Nephron (organoid): ENCODE results near the gene HES2.

ENCODE experiments used
- H3K27ac Mint-ChIP-seq, 3 experiments: 2 replicates each; pipeline ENCODE4 v1.8.0; 2020; ENCODE audit warnings: mixed read lengths in 3 of 3, mild to moderate bottlenecking in 2 of 3, moderate library complexity in 1 of 3
- H3K27me3 Mint-ChIP-seq: 2 replicates; pipeline ENCODE4 v1.8.0; 2021; ENCODE audit warnings: low read depth, mild to moderate bottlenecking, moderate library complexity, mixed read lengths
- H3K36me3 Mint-ChIP-seq: 2 replicates; pipeline ENCODE4 v1.8.0; 2020; ENCODE audit warnings: low read depth, mixed read lengths
- H3K4me1 Mint-ChIP-seq: 2 replicates; pipeline ENCODE4 v1.8.0; 2020; ENCODE audit warnings: mixed read lengths
- H3K4me3 Mint-ChIP-seq, 3 experiments: 2 replicates each; pipeline ENCODE4 v1.8.0; 2020; ENCODE audit warnings: mild to moderate bottlenecking in 3 of 3, mixed read lengths in 3 of 3, moderate library complexity in 2 of 3
- H3K9me3 Mint-ChIP-seq: 2 replicates; pipeline ENCODE4 v1.8.0; 2020; ENCODE audit warnings: mixed read lengths
- TF ChIP-seq, protein P1 (sequence below), 3 experiments: fragments of 200-600 bp; sonication (generic); IDR thresholded peaks; one replicate each; pipeline ENCODE4 v1.5.0; 2021; ENCODE audit warnings: antibody characterized with exemption in 3 of 3; ENCODE audit not compliant: unreplicated experiment in 3 of 3

The HES2 gene

DNA sequence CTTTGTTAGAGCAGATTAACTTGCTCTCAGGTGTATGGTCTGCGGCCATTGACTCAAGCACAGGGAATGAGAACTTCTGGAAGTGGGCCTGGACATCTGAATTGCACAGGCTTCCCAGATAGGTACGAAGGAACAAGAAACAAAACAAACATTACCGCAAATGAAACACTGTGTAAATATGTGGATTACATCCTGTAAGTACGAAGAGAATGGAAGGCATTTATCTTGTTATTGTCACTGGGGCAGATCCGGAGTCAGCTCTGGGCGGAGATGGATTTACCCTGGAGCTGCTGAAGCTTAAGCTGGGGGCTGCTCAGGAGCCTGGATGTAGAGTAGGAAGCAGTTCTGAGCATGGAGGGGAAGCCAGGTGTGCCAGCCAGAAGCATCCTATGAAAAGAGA, 6.8 kb downstream of the HES2 start:
- H3K4me1 Mint-ChIP-seq, result no peaks in the 10 kb centered on the region
- H3K4me3 Mint-ChIP-seq, result no peak overlapping the region
- no peaks in the 10 kb centered on the region for H3K9me3 Mint-ChIP-seq
- peaks cover 76% of the 10 kb centered on the region for H3K27me3 Mint-ChIP-seq
- no peaks in the 10 kb centered on the region for H3K36me3 Mint-ChIP-seq
- TF ChIP-seq, protein P1, sequence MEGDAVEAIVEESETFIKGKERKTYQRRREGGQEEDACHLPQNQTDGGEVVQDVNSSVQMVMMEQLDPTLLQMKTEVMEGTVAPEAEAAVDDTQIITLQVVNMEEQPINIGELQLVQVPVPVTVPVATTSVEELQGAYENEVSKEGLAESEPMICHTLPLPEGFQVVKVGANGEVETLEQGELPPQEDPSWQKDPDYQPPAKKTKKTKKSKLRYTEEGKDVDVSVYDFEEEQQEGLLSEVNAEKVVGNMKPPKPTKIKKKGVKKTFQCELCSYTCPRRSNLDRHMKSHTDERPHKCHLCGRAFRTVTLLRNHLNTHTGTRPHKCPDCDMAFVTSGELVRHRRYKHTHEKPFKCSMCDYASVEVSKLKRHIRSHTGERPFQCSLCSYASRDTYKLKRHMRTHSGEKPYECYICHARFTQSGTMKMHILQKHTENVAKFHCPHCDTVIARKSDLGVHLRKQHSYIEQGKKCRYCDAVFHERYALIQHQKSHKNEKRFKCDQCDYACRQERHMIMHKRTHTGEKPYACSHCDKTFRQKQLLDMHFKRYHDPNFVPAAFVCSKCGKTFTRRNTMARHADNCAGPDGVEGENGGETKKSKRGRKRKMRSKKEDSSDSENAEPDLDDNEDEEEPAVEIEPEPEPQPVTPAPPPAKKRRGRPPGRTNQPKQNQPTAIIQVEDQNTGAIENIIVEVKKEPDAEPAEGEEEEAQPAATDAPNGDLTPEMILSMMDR (IDR thresholded peaks at IDR 0.05; ENCODE audit: unreplicated experiment in 3 of 3), result no peak
- H3K27ac Mint-ChIP-seq, result no peak overlapping the region

DNA sequence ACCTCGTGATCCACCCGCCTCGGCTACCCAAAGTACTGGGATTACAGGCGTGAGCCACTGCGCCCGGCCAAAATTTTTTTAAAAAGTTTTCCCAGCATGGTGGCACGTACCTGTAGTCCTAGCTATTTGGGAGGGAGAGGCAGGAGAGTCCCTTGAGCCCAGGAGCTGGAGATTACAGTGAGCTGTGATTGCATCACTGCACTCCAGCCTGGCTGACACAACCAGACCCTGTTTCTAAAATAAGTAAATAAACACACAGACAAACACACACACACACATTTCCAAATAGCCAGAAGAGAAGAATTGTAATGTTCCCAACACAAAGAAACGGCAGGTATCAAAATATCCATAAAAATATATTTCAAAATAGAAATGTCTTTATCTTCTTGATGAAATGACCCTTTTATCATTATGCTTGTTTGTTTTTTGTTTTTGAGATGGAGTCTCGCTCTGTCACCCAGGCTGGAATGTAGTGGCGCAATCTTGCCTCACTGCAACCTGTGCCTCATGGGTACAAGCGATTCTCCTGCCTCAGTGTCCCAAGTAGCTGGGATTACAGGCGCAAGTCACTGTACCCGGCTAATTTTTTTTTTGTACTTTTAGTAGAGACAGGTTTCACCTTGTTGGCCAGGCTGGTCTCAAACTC, 9.3 kb downstream of the HES2 start:
- TF ChIP-seq, protein P1 (IDR thresholded peaks at IDR 0.05; ENCODE audit: unreplicated experiment in 3 of 3), result no peak
- Mint-ChIP-seq H3K27me3 (peaks cover 73% of the 10 kb centered on the region), H3K9me3 (no peaks in the 10 kb centered on the region), H3K36me3 (no peaks in the 10 kb centered on the region), H3K4me3 (no peak overlapping the region), H3K4me1 (no peaks in the 10 kb centered on the region), H3K27ac (no peak overlapping the region)

DNA sequence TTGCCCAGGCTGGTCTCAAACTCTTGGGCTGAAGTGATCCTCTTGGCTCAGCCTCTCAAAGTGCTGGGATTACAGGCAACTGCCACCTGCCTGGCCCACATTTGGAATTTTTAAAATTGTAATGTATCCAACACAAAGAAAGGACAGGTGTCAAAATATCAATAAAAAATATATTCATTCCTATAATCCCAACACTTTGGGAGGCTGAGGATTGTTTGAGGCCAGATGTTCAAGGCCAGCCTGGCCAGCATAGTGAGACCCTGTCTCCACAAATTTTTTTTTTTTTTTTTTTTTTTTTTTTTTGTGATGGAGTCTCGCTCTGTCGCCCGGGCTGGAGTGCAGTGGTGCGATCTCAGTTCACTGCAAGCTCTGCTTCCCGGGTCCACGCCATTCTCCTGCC, 10.0 kb downstream of the HES2 start:
- TF ChIP-seq, protein P1 (IDR thresholded peaks at IDR 0.05; ENCODE audit: unreplicated experiment in 3 of 3), result no peak
- no peaks in the 10 kb centered on the region for H3K36me3 Mint-ChIP-seq
- no peaks in the 10 kb centered on the region for H3K4me1 Mint-ChIP-seq
- H3K4me3 Mint-ChIP-seq, result no peak overlapping the region
- H3K27ac Mint-ChIP-seq, result no peak overlapping the region
- no peaks in the 10 kb centered on the region for H3K9me3 Mint-ChIP-seq
- peaks cover 73% of the 10 kb centered on the region for H3K27me3 Mint-ChIP-seq

DNA sequence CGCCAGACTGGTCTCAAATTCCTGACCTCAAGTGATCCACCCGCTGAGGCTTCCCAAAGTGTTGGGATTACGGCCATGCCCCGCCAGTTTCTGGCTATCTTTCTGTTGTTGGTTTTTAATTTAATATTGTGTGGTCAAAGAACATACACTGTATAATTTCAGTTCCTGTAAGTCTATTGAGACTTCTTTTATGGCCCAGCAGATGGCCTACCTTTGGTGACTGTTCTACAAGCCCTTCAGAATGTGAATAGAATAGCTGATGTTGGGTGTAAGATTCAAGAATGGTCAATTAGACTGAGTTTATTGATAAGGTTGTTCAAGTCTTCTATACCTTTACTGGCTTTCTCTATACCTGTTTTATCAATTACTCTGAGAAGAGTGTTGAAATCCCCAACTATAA, 10.7 kb downstream of the HES2 start:
- peaks cover 70% of the 10 kb centered on the region for H3K27me3 Mint-ChIP-seq
- H3K4me1 Mint-ChIP-seq, result no peaks in the 10 kb centered on the region
- TF ChIP-seq, protein P1 (IDR thresholded peaks at IDR 0.05; ENCODE audit: unreplicated experiment in 3 of 3), result no peak
- H3K27ac Mint-ChIP-seq, result no peak overlapping the region
- H3K9me3 Mint-ChIP-seq, result no peaks in the 10 kb centered on the region
- no peak overlapping the region for H3K4me3 Mint-ChIP-seq
- no peaks in the 10 kb centered on the region for H3K36me3 Mint-ChIP-seq

DNA sequence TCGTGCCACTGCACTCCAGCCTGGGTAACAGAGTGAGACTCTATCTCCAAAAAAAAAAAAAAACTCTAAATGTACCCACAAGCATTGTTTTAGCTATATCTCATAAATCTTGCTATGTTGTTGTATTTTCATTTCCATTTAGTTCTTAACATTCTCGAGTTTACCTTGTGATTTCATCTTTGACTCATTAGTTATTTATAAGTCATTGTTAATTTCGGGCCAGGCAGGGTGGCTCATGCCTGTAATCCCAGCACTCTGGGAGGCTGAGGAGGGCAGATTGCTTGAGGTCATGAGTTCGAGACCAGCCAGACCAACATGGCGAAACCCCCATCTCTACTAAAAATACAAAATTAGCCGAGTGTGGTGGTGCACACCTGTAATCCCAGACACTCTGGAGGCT, 11.7 kb downstream of the HES2 start:
- Mint-ChIP-seq H3K4me3 (no peak overlapping the region), H3K9me3 (no peaks in the 10 kb centered on the region), H3K4me1 (no peaks in the 10 kb centered on the region), H3K27ac (no peak overlapping the region), H3K36me3 (no peaks in the 10 kb centered on the region), H3K27me3 (peaks cover 62% of the 10 kb centered on the region)
- TF ChIP-seq, protein P1 (IDR thresholded peaks at IDR 0.05; ENCODE audit: unreplicated experiment in 3 of 3), result no peak

DNA sequence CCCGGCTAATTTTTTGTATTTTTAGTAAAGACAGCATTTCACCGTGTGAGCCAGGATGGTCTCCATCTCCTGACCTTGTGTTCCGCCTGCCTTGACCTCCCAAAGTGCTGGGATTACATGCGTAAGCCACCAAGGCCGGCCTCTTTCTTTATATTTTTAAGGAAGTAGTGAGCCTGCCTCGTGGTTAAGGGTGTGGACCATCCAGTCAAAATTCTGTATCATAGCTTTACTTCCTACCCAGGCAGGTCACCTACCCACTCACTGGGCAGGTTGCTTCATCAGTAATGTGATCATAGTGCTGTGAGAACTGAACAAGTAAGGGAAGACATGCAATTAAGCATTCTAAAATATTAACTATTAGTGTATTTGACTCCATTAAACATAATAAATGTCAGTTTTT, 18.0 kb downstream of the HES2 start:
- Mint-ChIP-seq H3K27me3 (peaks cover 51% of the 10 kb centered on the region), H3K9me3 (no peaks in the 10 kb centered on the region), H3K4me3 (no peak overlapping the region), H3K27ac (no peak overlapping the region), H3K36me3 (no peaks in the 10 kb centered on the region), H3K4me1 (no peaks in the 10 kb centered on the region)
- TF ChIP-seq, protein P1 (IDR thresholded peaks at IDR 0.05; ENCODE audit: unreplicated experiment in 3 of 3), result no peak
